Measurements from ENCODE around the gene AHRR.

Gene AHRR

GRCh38 chr5:436641-436975 is 115.1 kb downstream of the AHRR start:
- Histone ChIP-seq H3K9me3 (ENCODE audit: control insufficient read depth in 2 of 2, low read length in 2 of 2) (no peaks in the 10 kb centered on the region), H3K27me3 (ENCODE audit: control insufficient read depth in 1 of 2, insufficient read depth in 2 of 2, low read length in 2 of 2) (peaks cover 0 to 14% of the 10 kb centered on the region in 2 donors), H3K27ac (ENCODE audit: low read length) (no peak overlapping the region), H3K36me3 (ENCODE audit: control insufficient read depth in 2 of 2, insufficient read depth in 2 of 2, low read length in 2 of 2) (no peaks in the 10 kb centered on the region), H3K4me3 (ENCODE audit: low read length in 2 of 2) (no peak overlapping the region), H3K9ac (ENCODE audit: low read length in 2 of 2) (no peak overlapping the region), H3K4me1 (ENCODE audit: control insufficient read depth, insufficient read depth, low read length) (no peaks in the 10 kb centered on the region)

- Histone ChIP-seq H3K27ac (ENCODE audit: low read length) (no peak overlapping the region), H3K4me1 (ENCODE audit: control insufficient read depth, insufficient read depth, low read length) (peaks cover 4% of the 10 kb centered on the region)
Observed at GRCh38 chr5:437281-437771, 115.8 kb downstream of the AHRR start.

GRCh38 chr5:438481-438981 is 117.0 kb downstream of the AHRR start:
- Histone ChIP-seq H3K9me3 (ENCODE audit: control insufficient read depth in 2 of 2, low read length in 2 of 2) (no peaks in the 10 kb centered on the region), H3K27me3 (ENCODE audit: control insufficient read depth in 1 of 2, insufficient read depth in 2 of 2, low read length in 2 of 2) (peaks cover 0 to 13% of the 10 kb centered on the region in 2 donors), H3K4me3 (ENCODE audit: low read length in 2 of 2) (no peak overlapping the region), H3K27ac (ENCODE audit: low read length) (no peak overlapping the region), H3K9ac (ENCODE audit: low read length in 2 of 2) (no peak overlapping the region), H3K36me3 (ENCODE audit: control insufficient read depth in 2 of 2, insufficient read depth in 2 of 2, low read length in 2 of 2) (no peaks in the 10 kb centered on the region), H3K4me1 (ENCODE audit: control insufficient read depth, insufficient read depth, low read length) (peaks cover 8% of the 10 kb centered on the region)

More at GRCh38 chr5:437281-437771, 115.8 kb downstream of the AHRR start:
- no peak overlapping the region for H3K9ac ChIP-seq (ENCODE audit: low read length in 2 of 2)
- H3K4me3 ChIP-seq (ENCODE audit: low read length in 2 of 2): no peak overlapping the region
- peaks cover 0 to 14% of the 10 kb centered on the region in 2 donors for H3K27me3 ChIP-seq (ENCODE audit: control insufficient read depth in 1 of 2, insufficient read depth in 2 of 2, low read length in 2 of 2)
- H3K9me3 ChIP-seq (ENCODE audit: control insufficient read depth in 2 of 2, low read length in 2 of 2): no peaks in the 10 kb centered on the region
- no peaks in the 10 kb centered on the region for H3K36me3 ChIP-seq (ENCODE audit: control insufficient read depth in 2 of 2, insufficient read depth in 2 of 2, low read length in 2 of 2)

GRCh38 chr5:439181-439580 is 117.7 kb downstream of the AHRR start:
- peaks cover 15% of the 10 kb centered on the region for H3K4me1 ChIP-seq (ENCODE audit: control insufficient read depth, insufficient read depth, low read length)
- H3K9ac ChIP-seq (ENCODE audit: low read length in 2 of 2): no peak overlapping the region
- H3K4me3 ChIP-seq (ENCODE audit: low read length in 2 of 2): no peak overlapping the region
- H3K27me3 ChIP-seq (ENCODE audit: control insufficient read depth in 1 of 2, insufficient read depth in 2 of 2, low read length in 2 of 2): peaks cover 0 to 12% of the 10 kb centered on the region in 2 donors
- H3K36me3 ChIP-seq (ENCODE audit: control insufficient read depth in 2 of 2, insufficient read depth in 2 of 2, low read length in 2 of 2): no peaks in the 10 kb centered on the region
- H3K27ac ChIP-seq (ENCODE audit: low read length): no peak overlapping the region
- no peaks in the 10 kb centered on the region for H3K9me3 ChIP-seq (ENCODE audit: control insufficient read depth in 2 of 2, low read length in 2 of 2)

GRCh38 chr5:439636-440035 is 118.1 kb downstream of the AHRR start:
- Histone ChIP-seq H3K9ac (ENCODE audit: low read length in 2 of 2) (no peak overlapping the region), H3K9me3 (ENCODE audit: control insufficient read depth in 2 of 2, low read length in 2 of 2) (no peaks in the 10 kb centered on the region), H3K27ac (ENCODE audit: low read length) (no peak overlapping the region), H3K4me1 (ENCODE audit: control insufficient read depth, insufficient read depth, low read length) (peaks cover 15% of the 10 kb centered on the region), H3K27me3 (ENCODE audit: control insufficient read depth in 1 of 2, insufficient read depth in 2 of 2, low read length in 2 of 2) (peaks cover 0 to 7% of the 10 kb centered on the region in 2 donors), H3K4me3 (ENCODE audit: low read length in 2 of 2) (no peak overlapping the region), H3K36me3 (ENCODE audit: control insufficient read depth in 2 of 2, insufficient read depth in 2 of 2, low read length in 2 of 2) (no peaks in the 10 kb centered on the region)

GRCh38 chr5:440401-441201 is 119.1 kb downstream of the AHRR start:
- Histone ChIP-seq H3K9ac (ENCODE audit: low read length in 2 of 2) (no peak overlapping the region), H3K9me3 (ENCODE audit: control insufficient read depth in 2 of 2, low read length in 2 of 2) (no peaks in the 10 kb centered on the region), H3K36me3 (ENCODE audit: control insufficient read depth in 2 of 2, insufficient read depth in 2 of 2, low read length in 2 of 2) (no peaks in the 10 kb centered on the region), H3K27ac (ENCODE audit: low read length) (no peak overlapping the region), H3K27me3 (ENCODE audit: control insufficient read depth in 1 of 2, insufficient read depth in 2 of 2, low read length in 2 of 2) (peaks cover 0 to 5% of the 10 kb centered on the region in 2 donors), H3K4me3 (ENCODE audit: low read length in 2 of 2) (no peak overlapping the region), H3K4me1 (ENCODE audit: control insufficient read depth, insufficient read depth, low read length) (peaks cover 15% of the 10 kb centered on the region)

- Histone ChIP-seq H3K27ac (ENCODE audit: low read length) (no peak overlapping the region), H3K4me1 (ENCODE audit: control insufficient read depth, insufficient read depth, low read length) (peaks cover 18% of the 10 kb centered on the region), H3K4me3 (ENCODE audit: low read length in 2 of 2) (peak overlapping the region; percentile 97 to 99), H3K27me3 (ENCODE audit: control insufficient read depth in 1 of 2, insufficient read depth in 2 of 2, low read length in 2 of 2) (peaks cover 0 to 5% of the 10 kb centered on the region in 2 donors), H3K9me3 (ENCODE audit: control insufficient read depth in 2 of 2, low read length in 2 of 2) (no peaks in the 10 kb centered on the region), H3K9ac (ENCODE audit: low read length in 2 of 2) (peak overlapping the region in 1 of 2 donors; percentile 95), H3K36me3 (ENCODE audit: control insufficient read depth in 2 of 2, insufficient read depth in 2 of 2, low read length in 2 of 2) (peaks cover 2 to 4% of the 10 kb centered on the region in 2 donors)
Observed at GRCh38 chr5:441996-442334, 120.5 kb downstream of the AHRR start.

- Histone ChIP-seq H3K9me3 (ENCODE audit: control insufficient read depth in 2 of 2, low read length in 2 of 2) (no peaks in the 10 kb centered on the region), H3K4me3 (ENCODE audit: low read length in 2 of 2) (peak within 1 kb of the TSS; percentile 97 to 99), H3K36me3 (ENCODE audit: control insufficient read depth in 2 of 2, insufficient read depth in 2 of 2, low read length in 2 of 2) (peaks cover 6 to 10% of the 10 kb centered on the region in 2 donors), H3K27ac (ENCODE audit: low read length) (peak within 1 kb of the TSS; percentile 76), H3K9ac (ENCODE audit: low read length in 2 of 2) (peak within 1 kb of the TSS; percentile 95 to 96), H3K4me1 (ENCODE audit: control insufficient read depth, insufficient read depth, low read length) (peaks cover 18% of the 10 kb centered on the region), H3K27me3 (ENCODE audit: control insufficient read depth in 1 of 2, insufficient read depth in 2 of 2, low read length in 2 of 2) (peaks cover 0 to under 1% of the 10 kb centered on the region in 2 donors)
Observed at GRCh38 chr5:442335-443238, 121.1 kb downstream of the AHRR start, which contains the start of gene EXOC3. EXOC3 (plus strand) TSS chr5:443176; CDS start chr5:446206, 3,030 bp downstream.

GRCh38 chr5:443239-444151 is 122.0 kb downstream of the AHRR start:
- no peak overlapping the region for H3K27ac ChIP-seq (ENCODE audit: low read length)
- H3K27me3 ChIP-seq (ENCODE audit: control insufficient read depth in 1 of 2, insufficient read depth in 2 of 2, low read length in 2 of 2): no peaks in the 10 kb centered on the region

GRCh38 chr5:444226-444625 is 122.7 kb downstream of the AHRR start:
- Histone ChIP-seq H3K9ac (ENCODE audit: low read length in 2 of 2) (peak overlapping the region in 1 of 2 donors; percentile 96), H3K27ac (ENCODE audit: low read length) (no peak overlapping the region), H3K36me3 (ENCODE audit: control insufficient read depth in 2 of 2, insufficient read depth in 2 of 2, low read length in 2 of 2) (peaks cover 17 to 27% of the 10 kb centered on the region in 2 donors), H3K4me1 (ENCODE audit: control insufficient read depth, insufficient read depth, low read length) (peaks cover 18% of the 10 kb centered on the region), H3K27me3 (ENCODE audit: control insufficient read depth in 1 of 2, insufficient read depth in 2 of 2, low read length in 2 of 2) (no peaks in the 10 kb centered on the region), H3K4me3 (ENCODE audit: low read length in 2 of 2) (peak overlapping the region; percentile 95 to 99), H3K9me3 (ENCODE audit: control insufficient read depth in 2 of 2, low read length in 2 of 2) (no peaks in the 10 kb centered on the region)

More at GRCh38 chr5:443239-444151, 122.0 kb downstream of the AHRR start:
- Histone ChIP-seq H3K9ac (ENCODE audit: low read length in 2 of 2) (peak overlapping the region; percentile 95 to 96), H3K9me3 (ENCODE audit: control insufficient read depth in 2 of 2, low read length in 2 of 2) (no peaks in the 10 kb centered on the region), H3K36me3 (ENCODE audit: control insufficient read depth in 2 of 2, insufficient read depth in 2 of 2, low read length in 2 of 2) (peaks cover 12 to 19% of the 10 kb centered on the region in 2 donors), H3K4me1 (ENCODE audit: control insufficient read depth, insufficient read depth, low read length) (peaks cover 18% of the 10 kb centered on the region), H3K4me3 (ENCODE audit: low read length in 2 of 2) (peak overlapping the region; percentile 95 to 99)

All from stomach smooth muscle (tissue), 2 donors.